Ishikawa (cell line): ENCODE data around the gene ARID3A.
A peak's percentile ranks its signal among the peaks of the same experiment; 100 is the strongest.

Source experiments
- CEBPB ChIP-seq: IDR thresholded peaks from 2 replicates; pipeline ENCODE4 v1.6.1; 2012
- CREB1 ChIP-seq: IDR thresholded peaks from 2 replicates; pipeline ENCODE4 v1.6.1; 2012; ENCODE audit warnings: low read depth
- EGR1 ChIP-seq: IDR thresholded peaks from 2 replicates; pipeline ENCODE4 v1.6.1; 2012
- EP300 ChIP-seq: IDR thresholded peaks from 2 replicates; pipeline ENCODE4 v1.6.1; 2012; ENCODE audit warnings: borderline replicate concordance
- FOXM1 ChIP-seq: IDR thresholded peaks from 2 replicates; pipeline ENCODE4 v1.6.1; 2012; ENCODE audit warnings: low read depth, borderline replicate concordance
- NFIC ChIP-seq: IDR thresholded peaks from 2 replicates; pipeline ENCODE4 v1.6.1; 2012
- RAD21 ChIP-seq: IDR thresholded peaks from 2 replicates; pipeline ENCODE4 v1.6.1; 2012; ENCODE audit warnings: low read depth
- TAF1 ChIP-seq: IDR thresholded peaks from 2 replicates; pipeline ENCODE4 v1.6.1; 2012; ENCODE audit warnings: low read depth, mild to moderate bottlenecking
- TCF12 ChIP-seq: IDR thresholded peaks from 2 replicates; pipeline ENCODE4 v1.6.1; 2012; ENCODE audit warnings: low read depth
- TEAD4 ChIP-seq: IDR thresholded peaks from 2 replicates; pipeline ENCODE4 v1.6.1; 2012
- YY1 ChIP-seq: IDR thresholded peaks from 2 replicates; pipeline ENCODE4 v1.6.1; 2012; ENCODE audit warnings: low read depth
- ZBTB7A ChIP-seq: IDR thresholded peaks from 2 replicates; pipeline ENCODE4 v1.6.1; 2012; ENCODE audit warnings: low read depth
- TF ChIP-seq, protein P1 (sequence below): IDR thresholded peaks from 2 replicates; pipeline ENCODE4 v1.6.1; 2012
- TF ChIP-seq, protein P2 (sequence below): IDR thresholded peaks from 2 replicates; pipeline ENCODE4 v1.6.1; 2012
- TF ChIP-seq, protein P3 (sequence below): IDR thresholded peaks from 2 replicates; pipeline ENCODE4 v1.6.1; 2012; ENCODE audit warnings: low read depth, mild to moderate bottlenecking

Gene ARID3A

DNA sequence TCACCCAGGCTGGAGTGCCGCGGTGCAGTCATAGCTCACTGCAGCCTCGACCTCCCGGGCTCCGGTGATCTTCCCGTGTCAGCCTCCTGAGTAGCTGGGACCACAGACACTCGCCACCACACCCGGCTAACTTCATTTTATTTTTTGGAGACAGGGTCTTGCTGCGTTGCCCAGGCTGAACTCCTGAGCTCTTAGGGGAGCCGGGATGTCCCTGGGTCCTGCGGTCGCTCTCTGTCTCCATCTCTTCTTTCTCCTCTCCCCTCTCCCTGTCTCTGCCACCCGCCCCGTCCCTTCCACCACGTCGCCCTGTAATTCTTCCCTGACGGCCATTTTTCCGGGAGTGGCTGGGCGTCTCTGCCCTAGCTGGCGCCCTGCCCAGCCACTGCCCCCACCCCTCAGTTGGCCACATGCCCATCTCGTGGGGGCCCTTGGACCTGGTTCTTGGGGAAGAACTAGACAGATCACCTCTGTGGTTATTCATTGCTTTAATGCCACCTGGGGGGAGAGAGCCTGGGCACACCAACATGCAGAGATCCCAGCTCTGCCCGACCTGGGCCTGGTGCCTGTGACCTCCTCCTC lies 18.9 kb downstream of the ARID3A start:
- TF ChIP-seq EP300 (peak; percentile 49; the same call in 1 of the 2 replicates), TCF12 (peak; percentile 79), CREB1 (no peak), NFIC (peak; percentile 93), YY1 (peak; percentile 69; the same call in 1 of the 2 replicates)

DNA sequence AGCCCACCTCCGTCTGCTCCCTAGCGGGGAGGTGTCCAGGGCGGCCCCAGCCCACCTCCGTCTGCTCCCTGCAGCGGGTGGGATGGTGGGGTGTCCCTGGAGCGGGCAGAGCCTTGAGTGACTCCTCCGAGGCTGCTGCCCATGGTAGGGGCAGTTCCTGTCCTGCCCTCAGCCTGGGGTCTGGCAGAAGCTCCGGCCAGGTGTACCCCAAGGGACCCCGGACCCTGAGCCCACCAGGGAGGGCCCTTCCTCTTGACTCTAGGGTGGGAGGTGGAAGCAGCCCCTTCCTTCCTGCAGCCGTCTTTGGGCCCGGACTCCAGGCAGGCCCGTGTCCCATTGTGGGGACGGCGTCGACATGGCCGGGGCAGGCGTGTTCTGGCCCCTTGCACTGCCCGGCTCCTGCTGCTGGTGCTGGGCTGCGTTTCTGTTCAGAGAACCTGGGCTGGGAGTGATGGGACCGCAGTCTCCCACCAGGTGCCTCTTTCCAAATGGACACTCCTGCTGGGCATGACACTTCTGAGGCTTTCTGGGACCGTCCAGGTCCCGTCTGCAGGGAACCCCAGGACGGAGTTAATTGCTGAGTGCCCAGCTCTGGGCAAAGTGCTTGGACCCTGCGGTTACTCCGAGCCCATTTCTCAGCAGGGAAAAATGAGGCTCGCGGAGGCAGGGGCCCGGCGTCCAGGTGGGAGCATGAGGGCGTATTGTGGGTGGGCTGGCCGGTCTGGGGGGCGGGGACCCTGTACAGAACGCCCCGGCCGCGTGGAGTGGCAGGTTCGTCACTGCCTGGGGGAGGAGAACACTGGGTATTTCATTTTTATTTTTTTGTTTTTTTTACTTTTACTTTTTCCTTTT lies 19.8 kb downstream of the ARID3A start:
- TF ChIP-seq ZBTB7A: peak; percentile 68
- TF ChIP-seq, protein P1, sequence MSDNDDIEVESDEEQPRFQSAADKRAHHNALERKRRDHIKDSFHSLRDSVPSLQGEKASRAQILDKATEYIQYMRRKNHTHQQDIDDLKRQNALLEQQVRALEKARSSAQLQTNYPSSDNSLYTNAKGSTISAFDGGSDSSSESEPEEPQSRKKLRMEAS: no peak

DNA sequence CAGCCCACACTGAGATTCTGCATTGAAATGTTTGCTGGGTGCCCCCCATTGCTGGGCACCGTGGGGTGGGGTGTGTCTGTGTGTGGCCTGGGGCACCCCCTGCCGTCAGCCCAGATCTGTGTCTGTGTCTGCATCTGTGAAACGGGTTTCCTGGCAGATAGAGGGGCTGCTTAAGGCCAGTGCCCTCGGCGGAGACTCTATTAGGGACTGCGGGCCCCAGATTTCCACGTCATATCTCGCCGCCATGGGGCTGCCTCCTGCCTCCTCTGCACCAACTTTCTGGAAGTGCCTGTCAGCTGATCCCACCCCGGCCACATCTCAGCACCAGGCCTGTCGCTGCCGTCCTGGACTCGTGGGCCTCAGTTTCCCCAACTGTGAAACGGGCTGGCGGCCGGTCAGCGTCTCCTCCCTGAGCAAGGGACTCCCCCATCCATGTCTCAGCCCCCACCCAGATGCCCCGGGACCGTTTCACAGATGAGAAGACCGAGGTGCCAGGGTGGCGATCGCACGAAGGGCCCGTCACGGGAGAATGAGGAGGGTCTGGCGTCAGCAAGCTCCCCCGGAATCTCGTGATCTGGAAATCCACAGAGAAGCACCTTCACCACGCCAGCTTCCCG lies 21.4 kb downstream of the ARID3A start:
- TF ChIP-seq EGR1: no peak
- no peak for TF ChIP-seq YY1
- TF ChIP-seq, protein P1: no peak
- TF ChIP-seq EP300: no peak
- TF ChIP-seq, protein P2, sequence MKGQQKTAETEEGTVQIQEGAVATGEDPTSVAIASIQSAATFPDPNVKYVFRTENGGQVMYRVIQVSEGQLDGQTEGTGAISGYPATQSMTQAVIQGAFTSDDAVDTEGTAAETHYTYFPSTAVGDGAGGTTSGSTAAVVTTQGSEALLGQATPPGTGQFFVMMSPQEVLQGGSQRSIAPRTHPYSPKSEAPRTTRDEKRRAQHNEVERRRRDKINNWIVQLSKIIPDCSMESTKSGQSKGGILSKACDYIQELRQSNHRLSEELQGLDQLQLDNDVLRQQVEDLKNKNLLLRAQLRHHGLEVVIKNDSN: no peak
- no peak for TF ChIP-seq ZBTB7A
- no peak for TF ChIP-seq TAF1
- TF ChIP-seq NFIC: no peak
- TF ChIP-seq RAD21: no peak
- no peak for TF ChIP-seq FOXM1

DNA sequence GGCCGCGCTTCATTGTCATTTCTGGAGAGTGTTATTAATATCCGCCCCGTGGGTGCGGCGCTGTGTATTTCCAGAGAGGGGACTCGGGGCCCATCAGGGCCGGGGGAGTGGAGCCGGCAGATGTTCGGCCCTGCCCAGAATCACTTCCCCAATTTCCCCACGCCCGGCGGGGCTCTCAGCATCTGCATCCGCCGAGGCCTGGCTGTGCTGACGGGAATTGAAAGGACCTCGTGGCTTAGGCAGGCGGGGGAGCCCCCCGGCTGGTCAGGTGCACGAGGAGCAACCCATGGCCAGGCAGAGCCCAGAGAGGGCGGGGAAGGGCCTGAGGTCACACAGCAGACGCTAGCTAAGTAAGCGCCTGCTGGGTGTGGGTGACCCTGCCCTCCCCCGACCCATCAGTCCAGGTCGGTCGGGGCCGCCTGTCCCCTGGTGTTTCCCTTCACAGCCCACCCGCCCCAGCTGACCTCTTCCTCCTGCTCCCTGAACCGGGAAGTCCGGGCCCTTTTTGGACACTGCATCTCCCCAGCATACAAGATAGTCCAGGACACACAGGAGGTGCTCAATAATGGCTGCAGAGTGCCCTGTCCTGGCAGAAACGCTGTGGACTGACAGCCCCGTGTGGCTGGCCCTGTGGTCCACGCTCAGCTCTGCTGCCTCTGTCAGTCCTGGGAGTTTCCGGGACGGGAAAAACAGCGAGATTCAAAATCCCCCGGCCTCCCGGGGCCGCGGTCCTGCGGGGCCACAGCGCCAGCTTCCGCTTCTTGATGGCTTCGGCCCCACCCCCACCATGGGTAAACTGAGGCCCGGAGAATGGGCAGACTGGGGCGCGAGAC lies 22.1 kb downstream of the ARID3A start:
- TF ChIP-seq TEAD4: no peak
- TF ChIP-seq CEBPB: no peak
- no peak for TF ChIP-seq ZBTB7A
- TF ChIP-seq, protein P3, sequence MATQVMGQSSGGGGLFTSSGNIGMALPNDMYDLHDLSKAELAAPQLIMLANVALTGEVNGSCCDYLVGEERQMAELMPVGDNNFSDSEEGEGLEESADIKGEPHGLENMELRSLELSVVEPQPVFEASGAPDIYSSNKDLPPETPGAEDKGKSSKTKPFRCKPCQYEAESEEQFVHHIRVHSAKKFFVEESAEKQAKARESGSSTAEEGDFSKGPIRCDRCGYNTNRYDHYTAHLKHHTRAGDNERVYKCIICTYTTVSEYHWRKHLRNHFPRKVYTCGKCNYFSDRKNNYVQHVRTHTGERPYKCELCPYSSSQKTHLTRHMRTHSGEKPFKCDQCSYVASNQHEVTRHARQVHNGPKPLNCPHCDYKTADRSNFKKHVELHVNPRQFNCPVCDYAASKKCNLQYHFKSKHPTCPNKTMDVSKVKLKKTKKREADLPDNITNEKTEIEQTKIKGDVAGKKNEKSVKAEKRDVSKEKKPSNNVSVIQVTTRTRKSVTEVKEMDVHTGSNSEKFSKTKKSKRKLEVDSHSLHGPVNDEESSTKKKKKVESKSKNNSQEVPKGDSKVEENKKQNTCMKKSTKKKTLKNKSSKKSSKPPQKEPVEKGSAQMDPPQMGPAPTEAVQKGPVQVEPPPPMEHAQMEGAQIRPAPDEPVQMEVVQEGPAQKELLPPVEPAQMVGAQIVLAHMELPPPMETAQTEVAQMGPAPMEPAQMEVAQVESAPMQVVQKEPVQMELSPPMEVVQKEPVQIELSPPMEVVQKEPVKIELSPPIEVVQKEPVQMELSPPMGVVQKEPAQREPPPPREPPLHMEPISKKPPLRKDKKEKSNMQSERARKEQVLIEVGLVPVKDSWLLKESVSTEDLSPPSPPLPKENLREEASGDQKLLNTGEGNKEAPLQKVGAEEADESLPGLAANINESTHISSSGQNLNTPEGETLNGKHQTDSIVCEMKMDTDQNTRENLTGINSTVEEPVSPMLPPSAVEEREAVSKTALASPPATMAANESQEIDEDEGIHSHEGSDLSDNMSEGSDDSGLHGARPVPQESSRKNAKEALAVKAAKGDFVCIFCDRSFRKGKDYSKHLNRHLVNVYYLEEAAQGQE: no peak
- no peak for TF ChIP-seq EGR1
- no peak for TF ChIP-seq RAD21
- TF ChIP-seq YY1: no peak
- TF ChIP-seq TAF1: no peak
- TF ChIP-seq EP300: no peak
- TF ChIP-seq FOXM1: no peak
- TF ChIP-seq, protein P2: no peak
- no peak for TF ChIP-seq CREB1

DNA sequence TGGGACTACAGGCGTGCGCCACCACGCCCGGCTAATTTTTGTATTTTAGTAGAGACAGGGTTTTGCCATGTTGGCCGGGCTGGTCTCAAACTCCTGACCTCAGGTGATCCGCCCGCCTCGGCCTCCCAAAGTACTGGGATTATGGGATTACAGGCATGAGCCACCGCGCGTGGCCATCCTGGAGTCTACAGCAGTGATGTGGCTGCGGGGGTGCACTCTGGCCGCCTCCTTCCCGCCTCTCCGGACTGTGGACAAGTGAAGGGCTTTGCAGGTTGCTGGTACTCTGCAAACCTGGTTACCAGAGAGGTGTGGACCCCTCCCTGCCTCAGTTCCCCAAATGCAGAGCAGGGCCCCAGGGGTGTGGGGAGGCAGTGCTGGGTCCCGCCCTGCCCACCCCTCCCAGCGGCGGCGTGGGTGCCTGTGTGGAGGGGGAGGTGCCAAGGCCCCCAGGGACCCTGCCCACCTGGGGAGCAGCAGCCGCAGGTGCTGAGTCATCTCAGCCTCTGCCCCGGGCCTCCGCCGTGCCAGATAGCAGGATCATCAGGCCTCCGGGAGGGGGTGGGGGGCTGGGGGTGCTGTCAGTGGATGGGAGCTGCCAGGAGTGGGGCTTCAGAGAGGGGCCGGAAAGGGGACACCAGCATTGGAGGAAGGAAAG lies 23.1 kb downstream of the ARID3A start:
- no peak for TF ChIP-seq CREB1
- TF ChIP-seq, protein P2: no peak
- TF ChIP-seq TCF12: no peak
- TF ChIP-seq, protein P1: no peak
- TF ChIP-seq TEAD4: no peak
- TF ChIP-seq EGR1: no peak
- TF ChIP-seq FOXM1: no peak
- TF ChIP-seq NFIC: no peak
- TF ChIP-seq TAF1: no peak
- TF ChIP-seq, protein P3: no peak
- TF ChIP-seq YY1: no peak
- no peak for TF ChIP-seq CEBPB
- no peak for TF ChIP-seq ZBTB7A
- TF ChIP-seq RAD21: no peak
